Measurements from ENCODE around the gene LRRC19. TPM values are rescaled to one million over a fixed set of nuclear protein-coding genes. Genes with fewer than 3 reads are reported as not detected.
A peak's percentile ranks its signal among the peaks of the same experiment; 100 is the strongest.

The LRRC19 gene
- total RNA-seq, 1 experiment from 2014 or later, result not detected

- peaks cover 6% of the 10 kb centered on the region for H3K4me1 ChIP-seq (ENCODE audit: insufficient read depth, low read length, poor library complexity, severe bottlenecking)
- TF ChIP-seq CTCF (conservative IDR thresholded peaks at IDR 0.05; ENCODE audit: low read depth, low read length) (no peak), EZH2 (IDR thresholded peaks at IDR 0.05; ENCODE audit: borderline replicate concordance, low read depth, low read length, poor library complexity, severe bottlenecking) (no peak)
- DNase-seq (ENCODE audit: low spot score), result peak; percentile 95
- ChIA-PET POLR2A (ENCODE audit: low non-redundant PET) (interaction anchor here (0.5 kb wide), 1 partner anchor 15 kb away, joined by 3 read pairs; no protein-coding TSS in a partner anchor), CTCF (no interaction called here)
- no peaks in the 10 kb centered on the region for H3K27me3 ChIP-seq (replicated peaks; ENCODE audit: insufficient read depth, low read depth, low read length, poor library complexity)
- intact Hi-C loops (cut with micrococcal nuclease; ENCODE audit: unreplicated experiment), result no loop called here
- TSS peak; percentile 63 for BruUV-seq (replicated peaks)
- peak within 1 kb of the TSS; percentile 77 for H3K27ac ChIP-seq (ENCODE audit: low read depth, low read length, poor library complexity, severe bottlenecking)
- no peaks in the 10 kb centered on the region for H3K36me3 ChIP-seq (ENCODE audit: insufficient read depth, low read length, poor library complexity, severe bottlenecking)
- peak within 1 kb of the TSS; percentile 61 for H3K4me3 ChIP-seq (ENCODE audit: low read depth, low read length, poor library complexity, severe bottlenecking)
- no peaks in the 10 kb centered on the region for H3K9me3 ChIP-seq (ENCODE audit: low read depth, low read length, poor library complexity, severe bottlenecking)
These were observed 49.3 kb downstream of the LRRC19 start, which contains the start of gene IFT74 for GRCh38 chr9:26955921-26956859. TSS of gene IFT74 (plus strand) at chr9:26956412. CDS start at chr9:26961968, 5,556 bp downstream.

GRCh38 chr9:26955222-26955903 lies 50.1 kb downstream of the LRRC19 start:
- BruUV-seq (replicated peaks), result no TSS peak
- no peak for DNase-seq (ENCODE audit: low spot score)
- POLR2A ChIA-PET (ENCODE audit: low non-redundant PET), result interaction anchor here (0.5 kb wide), 1 partner anchor 16 kb away, joined by 3 read pairs; no protein-coding TSS in a partner anchor
- CTCF ChIA-PET, result no interaction called here
- TF ChIP-seq EZH2 (IDR thresholded peaks at IDR 0.05; ENCODE audit: borderline replicate concordance, low read depth, low read length, poor library complexity, severe bottlenecking) (no peak), CTCF (conservative IDR thresholded peaks at IDR 0.05; ENCODE audit: low read depth, low read length) (no peak)
- H3K36me3 ChIP-seq (ENCODE audit: insufficient read depth, low read length, poor library complexity, severe bottlenecking), result no peaks in the 10 kb centered on the region
- H3K9me3 ChIP-seq (ENCODE audit: low read depth, low read length, poor library complexity, severe bottlenecking), result no peaks in the 10 kb centered on the region
- peak overlapping the region; percentile 77 for H3K27ac ChIP-seq (ENCODE audit: low read depth, low read length, poor library complexity, severe bottlenecking)
- H3K27me3 ChIP-seq (replicated peaks; ENCODE audit: insufficient read depth, low read depth, low read length, poor library complexity), result no peaks in the 10 kb centered on the region
- intact Hi-C loops (cut with micrococcal nuclease; ENCODE audit: unreplicated experiment), result no loop called here
- H3K4me1 ChIP-seq (ENCODE audit: insufficient read depth, low read length, poor library complexity, severe bottlenecking), result peaks cover 6% of the 10 kb centered on the region
- peak overlapping the region; percentile 61 for H3K4me3 ChIP-seq (ENCODE audit: low read depth, low read length, poor library complexity, severe bottlenecking)

GRCh38 chr9:26954050-26954508 lies 51.4 kb downstream of the LRRC19 start:
- no peaks in the 10 kb centered on the region for H3K36me3 ChIP-seq (ENCODE audit: insufficient read depth, low read length, poor library complexity, severe bottlenecking)
- no peak overlapping the region for H3K27ac ChIP-seq (ENCODE audit: low read depth, low read length, poor library complexity, severe bottlenecking)
- intact Hi-C loops (cut with micrococcal nuclease; ENCODE audit: unreplicated experiment), result no loop called here
- ChIA-PET POLR2A (ENCODE audit: low non-redundant PET) (no interaction called here), CTCF (no interaction called here)
- H3K27me3 ChIP-seq (replicated peaks; ENCODE audit: insufficient read depth, low read depth, low read length, poor library complexity), result no peaks in the 10 kb centered on the region
- H3K9me3 ChIP-seq (ENCODE audit: low read depth, low read length, poor library complexity, severe bottlenecking), result no peaks in the 10 kb centered on the region
- BruUV-seq (replicated peaks), result no TSS peak
- H3K4me3 ChIP-seq (ENCODE audit: low read depth, low read length, poor library complexity, severe bottlenecking), result no peak overlapping the region
- no peak for TF ChIP-seq CTCF (conservative IDR thresholded peaks at IDR 0.05; ENCODE audit: low read depth, low read length)
- no peak for TF ChIP-seq EZH2 (IDR thresholded peaks at IDR 0.05; ENCODE audit: borderline replicate concordance, low read depth, low read length, poor library complexity, severe bottlenecking)
- no peak for DNase-seq (ENCODE audit: low spot score)
- H3K4me1 ChIP-seq (ENCODE audit: insufficient read depth, low read length, poor library complexity, severe bottlenecking), result peaks cover 6% of the 10 kb centered on the region
